ENCODE measurements around the gene TRAPPC6A.

TRAPPC6A gene

DNA sequence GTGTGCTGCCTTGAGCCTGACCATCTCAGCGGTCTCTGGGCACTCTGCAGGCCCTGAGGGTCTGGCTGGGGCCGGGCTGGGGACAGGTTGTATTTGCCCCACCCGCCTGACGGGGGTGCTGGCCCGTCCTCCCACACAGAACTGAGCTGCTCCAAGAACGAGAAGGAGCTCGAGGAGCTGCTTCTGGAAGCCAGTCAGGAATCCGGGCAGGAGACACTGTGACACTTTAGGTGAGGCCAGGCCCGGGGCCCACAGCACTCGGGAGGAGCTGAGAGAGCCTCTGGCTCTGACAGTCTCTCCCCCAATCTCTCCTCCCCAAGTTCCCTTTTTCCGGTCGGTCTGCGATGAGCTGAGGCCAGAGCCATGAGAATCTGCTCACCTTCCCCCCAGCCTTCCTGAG lies 31.8 kb downstream of the TRAPPC6A start:
- DNase-seq, result no peak

GRCh38 chr19:45145270-45146189 lies 32.5 kb downstream of the TRAPPC6A start:
- no peak for DNase-seq

DNA sequence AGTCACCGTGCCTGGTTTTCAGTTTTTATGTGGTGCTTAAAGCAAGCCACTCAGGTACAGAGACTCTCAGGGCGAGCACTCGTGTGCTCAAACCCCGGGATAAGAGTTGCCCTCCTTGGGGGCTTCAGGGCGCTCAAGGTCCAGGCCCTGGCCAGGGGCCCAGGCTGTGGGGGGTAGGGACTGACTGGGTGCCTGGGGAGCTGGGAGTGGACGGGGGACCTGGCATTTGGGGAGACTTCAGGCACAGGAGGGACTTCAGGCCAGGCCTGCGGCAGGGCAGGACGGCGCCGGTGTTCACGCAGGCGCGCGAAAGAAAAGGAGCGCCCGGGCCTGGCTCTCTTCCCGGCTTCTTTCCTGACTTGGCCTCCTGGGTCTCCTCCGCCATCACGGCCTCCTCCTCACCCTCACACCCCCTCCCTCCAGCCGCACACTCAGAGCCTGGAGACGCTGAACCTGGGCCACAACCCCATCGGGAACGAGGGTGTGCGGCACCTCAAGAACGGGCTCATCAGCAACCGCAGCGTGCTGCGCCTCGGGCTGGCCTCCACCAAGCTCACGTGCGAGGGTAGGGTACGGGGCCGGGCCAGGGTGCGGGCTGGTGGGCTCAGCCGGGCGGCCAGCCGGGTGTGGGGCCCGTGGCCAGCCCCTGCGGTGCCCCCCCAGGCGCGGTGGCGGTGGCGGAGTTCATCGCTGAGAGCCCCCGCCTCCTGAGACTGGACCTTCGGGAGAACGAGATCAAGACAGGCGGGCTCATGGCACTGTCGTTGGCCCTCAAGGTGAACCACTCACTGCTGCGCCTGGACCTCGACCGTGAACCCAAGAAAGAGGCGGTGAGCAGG lies 33.4 kb downstream of the TRAPPC6A start:
- no peak for DNase-seq

GRCh38 chr19:45142726-45143110 lies 35.3 kb downstream of the TRAPPC6A start:
- no peak for DNase-seq

- DNase-seq, result no peak
These were observed 35.9 kb downstream of the TRAPPC6A start for GRCh38 chr19:45142016-45142725.

DNA sequence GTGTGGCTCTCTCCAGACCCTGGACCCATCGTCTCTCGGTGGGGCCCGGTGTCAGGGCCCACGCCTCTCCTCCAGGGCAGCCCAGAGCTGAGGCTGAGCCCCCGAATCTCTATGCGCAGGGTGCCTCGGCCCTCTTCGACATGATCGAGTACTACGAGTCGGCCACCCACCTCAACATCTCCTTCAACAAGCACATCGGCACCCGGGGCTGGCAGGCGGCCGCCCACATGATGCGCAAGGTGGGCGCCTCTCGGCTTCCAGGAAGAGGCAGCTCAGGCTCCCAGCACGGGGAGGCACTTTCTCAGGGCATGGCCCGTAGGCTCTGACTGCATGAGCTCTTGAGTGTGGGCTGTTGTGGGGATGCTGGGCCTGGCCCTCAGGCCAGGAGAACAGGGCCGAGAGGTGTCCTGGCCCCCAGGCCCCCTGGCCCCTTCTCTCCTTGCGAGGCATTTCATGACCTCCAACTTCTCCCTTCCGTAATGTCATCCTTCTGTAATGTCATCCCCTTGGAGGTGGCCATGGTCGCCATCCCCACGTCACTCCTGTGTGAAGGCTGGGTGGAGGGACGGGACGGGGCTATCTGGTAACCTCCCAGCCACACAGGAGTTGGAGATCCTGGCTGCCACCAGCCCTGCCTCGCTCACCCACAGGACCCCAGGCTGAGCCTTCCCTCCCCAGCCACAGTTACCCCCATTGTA lies 36.7 kb downstream of the TRAPPC6A start:
- no peak for DNase-seq

DNA sequence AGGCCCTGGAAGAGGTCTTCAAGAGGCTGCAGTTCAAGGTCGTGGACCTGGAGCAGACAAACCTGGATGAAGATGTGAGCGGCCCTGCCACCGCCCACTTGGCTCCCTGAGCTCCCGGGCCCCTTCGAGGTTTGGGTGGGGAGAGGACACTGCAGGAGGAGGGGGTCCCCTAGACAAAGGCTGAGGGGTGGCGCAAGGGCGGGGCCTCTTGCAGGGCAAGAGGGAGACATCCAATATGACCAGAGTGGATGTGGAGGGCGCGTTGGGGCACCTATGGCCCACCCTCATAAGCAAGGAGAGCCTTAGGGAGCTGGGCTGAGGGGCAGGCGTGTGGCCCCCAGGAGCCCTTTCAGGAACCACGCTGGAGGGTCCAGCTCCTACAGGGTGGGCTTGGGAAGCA lies 37.5 kb downstream of the TRAPPC6A start:
- no peak for DNase-seq

GRCh38 chr19:45140144-45140503 lies 37.9 kb downstream of the TRAPPC6A start:
- no peak for DNase-seq

DNA sequence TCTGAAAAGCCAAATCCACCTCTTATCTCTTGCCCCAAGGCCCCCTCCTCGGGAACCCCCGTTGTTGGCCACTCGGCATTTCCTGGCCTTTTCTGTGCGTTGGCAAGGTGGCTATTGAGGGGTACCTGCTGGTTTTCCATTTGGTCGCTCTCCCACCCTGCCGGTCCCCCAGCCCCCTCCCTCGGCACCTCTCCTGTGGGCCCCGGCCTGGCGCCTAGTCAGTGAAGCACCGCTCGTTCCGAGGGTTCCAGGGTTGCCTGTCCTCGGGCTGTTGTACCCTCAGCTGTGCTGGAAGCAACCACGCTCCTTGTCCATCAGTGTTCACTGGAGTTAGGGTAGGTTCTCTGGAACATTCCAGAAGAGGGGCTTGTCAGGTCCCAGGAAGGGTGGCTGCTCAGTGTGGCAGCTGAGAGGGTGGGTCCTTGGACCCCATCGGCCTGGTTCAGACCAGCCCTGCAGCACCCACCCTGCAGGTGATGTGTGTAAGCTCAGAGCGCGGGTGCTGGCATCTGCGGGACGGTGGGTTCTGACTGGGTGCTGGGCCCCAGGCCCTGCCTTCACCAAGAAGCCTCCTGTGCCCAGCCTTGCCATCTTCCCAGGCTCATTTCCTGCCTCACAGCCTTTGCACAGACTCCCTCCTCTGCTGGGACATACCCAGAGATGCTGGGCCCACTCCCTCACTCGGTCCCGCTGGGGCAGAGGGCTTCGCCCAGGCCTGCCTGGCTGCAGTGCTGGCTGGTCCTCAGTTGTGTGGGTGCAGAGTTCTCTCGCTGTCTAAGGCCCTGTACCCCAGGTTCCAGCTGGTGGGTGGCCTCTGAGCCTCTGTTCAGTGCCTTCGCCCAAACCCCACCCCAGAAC lies 38.5 kb downstream of the TRAPPC6A start:
- no peak for DNase-seq

DNA sequence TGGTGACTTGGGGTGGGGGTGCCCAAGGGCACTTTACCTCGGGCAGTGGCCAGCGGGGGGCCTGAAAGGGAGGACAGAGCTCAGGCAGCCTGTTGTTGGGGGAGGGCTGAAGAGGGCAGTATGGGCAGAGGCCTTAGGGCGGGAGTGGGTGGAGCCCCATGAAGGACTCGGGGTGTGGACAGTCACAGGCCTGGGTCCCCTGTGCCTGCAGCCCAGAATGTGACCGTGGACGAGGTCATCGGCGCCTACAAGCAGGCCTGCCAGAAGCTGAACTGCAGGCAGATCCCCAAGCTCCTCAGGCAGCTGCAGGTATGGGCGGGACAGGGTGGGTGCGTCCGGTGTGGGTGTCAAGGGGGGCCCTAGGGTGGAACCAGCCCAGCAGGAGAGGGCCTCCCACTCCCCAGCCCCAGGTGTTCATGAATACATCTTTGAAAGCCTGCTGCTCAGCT lies 39.7 kb downstream of the TRAPPC6A start:
- DNase-seq, result no peak

DNA sequence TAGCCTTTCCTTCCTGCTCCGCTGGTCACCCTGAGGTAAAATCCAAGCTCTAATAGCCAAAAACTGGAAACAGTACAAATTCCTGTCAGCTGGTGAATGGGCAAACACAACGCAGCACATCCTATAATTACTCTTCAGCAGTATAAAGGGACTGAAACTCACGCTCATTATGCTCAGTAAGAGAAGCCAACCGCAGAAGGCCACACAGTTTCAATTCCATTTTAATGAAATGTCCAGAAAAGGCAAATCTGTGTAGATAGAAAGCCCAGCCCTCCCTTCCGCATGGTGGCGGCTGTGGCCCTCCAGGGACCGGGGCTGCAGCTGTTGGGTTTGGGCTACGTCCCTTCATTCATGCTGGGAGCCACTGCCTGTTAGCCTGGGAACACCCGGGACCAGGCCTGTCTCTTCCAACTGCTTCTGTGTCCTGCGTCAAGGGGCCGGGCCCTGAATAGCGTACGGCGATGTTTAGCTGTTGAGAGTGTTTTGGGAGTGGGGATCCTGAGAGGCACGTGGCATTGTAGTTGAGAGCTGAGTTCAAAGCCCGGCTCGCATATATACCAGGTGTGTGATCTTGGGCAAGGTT lies 40.8 kb downstream of the TRAPPC6A start:
- DNase-seq, result no peak

- no peak for DNase-seq
These were observed 41.4 kb downstream of the TRAPPC6A start for GRCh38 chr19:45136507-45137178.

DNA sequence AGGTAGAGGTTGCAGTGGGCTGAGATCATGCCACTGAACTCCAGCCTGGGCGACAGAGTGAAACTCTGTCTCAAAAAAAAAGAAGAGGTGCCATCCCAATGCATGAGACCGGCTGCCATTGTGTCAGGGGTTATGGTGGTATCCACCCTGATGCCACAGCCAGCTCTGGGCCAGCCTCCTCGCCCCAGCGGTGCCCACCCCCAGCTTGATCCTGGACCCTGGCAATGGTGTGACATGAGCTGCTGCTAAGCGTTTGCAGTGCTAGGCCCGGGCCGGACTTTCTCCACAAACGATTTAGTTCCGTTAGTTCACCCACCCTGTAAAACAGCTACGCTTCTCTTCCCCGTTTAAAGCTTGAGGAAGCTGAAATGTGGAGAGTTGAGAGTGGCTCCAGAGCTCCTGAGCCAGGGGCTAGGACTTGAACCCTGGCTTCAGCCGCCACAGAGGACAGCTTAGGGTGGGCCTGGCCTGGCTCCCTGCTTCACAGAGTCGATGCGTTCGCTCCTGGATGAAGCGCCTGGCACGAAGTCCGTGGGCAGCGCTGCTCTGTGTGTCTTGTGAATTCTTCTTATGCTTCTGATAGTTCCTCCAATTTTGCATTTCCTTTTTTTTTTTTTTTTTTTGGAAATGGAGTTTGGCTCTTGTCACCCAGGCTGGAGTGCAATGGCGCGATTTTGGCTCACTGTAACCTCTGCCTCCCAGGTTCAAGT lies 42.7 kb downstream of the TRAPPC6A start:
- DNase-seq, result no peak

DNA sequence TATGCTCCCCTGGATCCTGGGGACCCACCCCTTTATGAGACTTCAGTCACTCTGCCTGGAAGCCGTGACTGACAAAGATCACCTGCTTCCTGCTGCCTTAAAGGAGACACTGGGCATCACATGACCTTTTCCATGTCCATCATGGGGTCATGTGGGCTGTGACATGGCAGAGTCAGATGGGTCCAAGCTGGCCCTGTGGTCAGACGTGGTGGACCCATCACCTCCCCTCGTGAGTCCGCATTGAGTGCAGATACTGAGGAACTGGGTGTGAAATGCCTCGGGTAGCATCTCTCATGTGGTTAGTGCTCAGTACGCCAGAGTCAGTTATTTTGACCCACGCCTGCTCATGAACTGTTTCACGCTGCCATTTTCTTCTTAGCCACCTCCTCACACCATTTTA lies 44.4 kb downstream of the TRAPPC6A start:
- DNase-seq, result no peak

DNA sequence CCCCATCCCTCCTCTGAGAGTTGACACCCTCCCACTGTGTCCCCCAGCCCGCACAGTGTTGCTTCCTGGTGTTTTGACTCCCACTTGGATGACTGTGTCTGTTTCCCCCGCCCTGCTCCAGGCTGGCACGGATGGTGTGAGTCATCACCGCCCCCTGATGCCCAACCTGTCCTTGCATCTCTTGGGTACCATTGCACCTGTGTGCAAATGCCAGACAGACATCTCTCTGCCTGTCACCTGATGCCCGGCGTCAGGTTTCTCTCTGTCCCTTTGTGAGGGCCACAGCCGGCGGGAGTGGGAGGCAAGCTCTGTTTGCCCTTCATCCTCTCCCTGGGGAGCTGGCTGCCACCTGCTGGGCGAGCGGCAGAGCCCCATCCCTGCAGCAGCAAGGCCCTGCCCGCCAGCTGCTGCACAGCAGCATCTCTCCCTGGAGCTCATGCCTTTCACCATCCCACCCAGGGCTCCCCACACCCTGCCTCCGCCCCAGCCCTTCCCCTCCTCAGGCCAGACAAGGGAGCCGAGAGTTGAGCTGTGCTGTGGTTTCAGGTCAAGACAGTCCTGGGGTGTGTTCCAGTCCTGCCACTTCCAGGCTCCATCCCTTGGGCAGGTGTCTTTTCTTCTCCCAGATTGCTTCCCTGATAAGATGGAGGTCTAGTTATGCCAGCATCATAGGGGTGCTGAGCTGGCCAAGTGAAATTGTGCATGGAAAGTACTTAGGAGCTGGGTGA lies 47.0 kb downstream of the TRAPPC6A start:
- DNase-seq, result no peak

DNA sequence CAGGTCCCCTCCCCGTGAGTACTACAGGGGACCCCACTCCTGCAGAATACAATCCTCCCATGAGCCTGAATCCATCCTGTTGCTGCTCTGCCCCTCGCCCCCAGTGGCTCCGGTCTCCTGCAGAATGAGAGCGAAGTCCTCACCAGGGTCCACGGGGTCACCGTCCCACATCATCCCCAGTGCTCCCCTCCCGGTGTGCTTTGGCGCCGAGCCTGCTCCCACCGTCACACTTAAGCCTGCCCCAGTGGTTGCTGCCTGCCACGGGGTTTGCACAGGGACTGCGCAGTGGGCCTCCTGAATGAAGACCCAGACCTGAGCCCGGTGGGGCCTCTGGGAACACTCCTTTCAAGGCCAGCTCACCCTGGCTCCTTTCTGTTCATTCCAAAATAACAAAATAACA lies 47.8 kb downstream of the TRAPPC6A start:
- DNase-seq, result no peak

- no peak for DNase-seq
These were observed 49.2 kb downstream of the TRAPPC6A start for GRCh38 chr19:45128806-45129205.

DNA sequence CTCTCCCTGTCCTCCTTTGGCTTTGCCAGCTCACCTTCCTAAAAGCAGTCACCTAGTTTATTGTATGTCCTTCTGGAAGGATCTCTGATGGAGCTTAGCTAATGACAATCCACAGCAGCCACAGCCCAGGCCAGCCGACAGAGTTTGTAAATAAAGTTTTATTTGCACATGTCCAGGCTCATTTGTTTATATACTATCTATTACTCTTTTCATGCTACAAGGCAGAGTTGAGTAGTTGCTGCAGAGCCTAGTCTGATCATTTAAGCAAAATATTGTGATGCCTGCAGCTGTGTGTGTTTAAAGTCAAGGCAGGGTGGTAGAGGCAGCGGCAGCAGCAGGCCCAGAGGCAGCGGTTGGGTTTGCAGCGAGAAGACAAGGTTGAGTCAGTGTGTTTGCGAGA lies 49.9 kb downstream of the TRAPPC6A start:
- DNase-seq, result no peak

- DNase-seq, result no peak
These were observed 51.4 kb downstream of the TRAPPC6A start for GRCh38 chr19:45126654-45127053.
